GM19463 (cell line): ENCODE data around the gene ST6GAL2.

Source experiments
- ATAC-seq: cut with Tn5 transposase; IDR thresholded peaks from one replicate; pipeline ENCODE4 v1.9.1; 2021; ENCODE audit warnings: mild to moderate bottlenecking, moderate library complexity; ENCODE audit not compliant: unreplicated experiment

The ST6GAL2 gene

DNA sequence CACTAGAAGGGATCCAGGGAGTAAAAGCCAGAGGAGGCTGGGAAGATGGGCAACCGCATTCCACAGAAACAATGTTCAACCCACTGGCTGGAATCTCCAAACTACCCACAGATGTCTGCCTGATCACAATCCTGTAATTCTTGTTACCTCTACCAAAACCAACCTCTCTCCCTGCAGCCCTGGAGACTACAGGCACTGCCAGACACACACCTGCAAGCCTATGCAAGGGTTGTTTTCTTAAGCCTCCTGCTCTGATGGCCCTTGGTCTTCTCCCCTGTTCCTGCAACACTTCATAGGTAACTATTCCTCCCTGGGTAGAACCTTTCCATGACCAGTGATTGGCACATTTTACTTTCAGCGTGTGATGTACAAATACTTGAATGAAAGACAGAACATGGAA is 21.9 kb downstream of the ST6GAL2 start:
- ATAC-seq: no peak

DNA sequence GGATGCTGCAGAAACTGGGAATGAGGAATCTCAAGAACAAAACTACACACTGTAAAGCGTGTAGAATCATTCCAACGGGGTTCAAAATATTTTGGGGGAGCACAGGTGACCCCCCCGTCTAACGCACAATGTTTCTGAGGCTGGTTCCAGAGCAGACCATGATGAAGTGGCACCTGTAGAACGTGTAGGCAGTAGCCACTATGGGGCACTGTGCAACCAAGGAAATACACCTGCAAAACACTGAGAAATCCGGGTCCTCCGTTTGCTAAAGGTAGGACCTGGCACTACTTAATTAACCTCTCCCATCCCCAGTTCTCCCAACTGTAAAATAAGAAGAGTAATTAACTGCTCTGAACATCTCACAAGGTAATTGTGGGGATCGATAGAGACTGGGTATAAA is 22.6 kb downstream of the ST6GAL2 start:
- ATAC-seq: no peak

DNA sequence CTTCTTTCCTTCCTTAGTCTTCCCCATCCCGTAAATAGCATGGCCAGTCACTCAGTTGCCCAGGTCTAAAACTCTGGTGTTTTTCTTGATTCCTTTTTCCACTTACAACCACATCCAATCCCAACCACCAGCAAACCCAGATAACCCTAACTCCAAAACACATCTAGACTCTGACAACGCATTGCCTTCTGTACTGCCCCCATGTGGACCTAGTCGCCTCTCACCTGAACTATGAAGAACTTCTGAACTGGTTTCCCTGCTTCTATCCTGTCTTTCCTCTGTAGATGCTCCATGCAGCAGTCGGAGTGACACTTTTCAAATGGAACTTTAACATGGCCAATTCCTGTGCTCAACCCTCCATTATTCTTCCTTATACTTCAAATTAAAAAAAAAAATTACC is 26.5 kb downstream of the ST6GAL2 start:
- no peak for ATAC-seq

DNA sequence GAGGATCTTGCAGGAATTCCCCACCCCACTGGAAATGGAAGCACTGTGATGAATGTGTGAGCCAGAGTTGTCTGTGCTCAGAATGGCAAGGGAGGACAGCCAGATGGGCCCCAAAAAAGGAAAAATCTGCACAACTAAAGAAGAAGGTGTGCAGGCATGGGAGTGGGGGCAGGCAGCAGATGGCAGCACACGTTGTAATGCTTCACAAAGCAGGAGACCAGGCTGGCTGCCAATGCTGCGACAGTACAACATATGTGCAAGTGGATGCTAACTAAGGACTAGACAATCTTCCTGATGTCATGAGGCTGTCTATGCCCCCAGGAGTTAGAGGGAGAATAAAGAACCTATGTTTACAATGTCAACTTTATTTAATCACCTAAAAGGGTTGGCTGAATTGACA is 27.2 kb downstream of the ST6GAL2 start:
- ATAC-seq: no peak

DNA sequence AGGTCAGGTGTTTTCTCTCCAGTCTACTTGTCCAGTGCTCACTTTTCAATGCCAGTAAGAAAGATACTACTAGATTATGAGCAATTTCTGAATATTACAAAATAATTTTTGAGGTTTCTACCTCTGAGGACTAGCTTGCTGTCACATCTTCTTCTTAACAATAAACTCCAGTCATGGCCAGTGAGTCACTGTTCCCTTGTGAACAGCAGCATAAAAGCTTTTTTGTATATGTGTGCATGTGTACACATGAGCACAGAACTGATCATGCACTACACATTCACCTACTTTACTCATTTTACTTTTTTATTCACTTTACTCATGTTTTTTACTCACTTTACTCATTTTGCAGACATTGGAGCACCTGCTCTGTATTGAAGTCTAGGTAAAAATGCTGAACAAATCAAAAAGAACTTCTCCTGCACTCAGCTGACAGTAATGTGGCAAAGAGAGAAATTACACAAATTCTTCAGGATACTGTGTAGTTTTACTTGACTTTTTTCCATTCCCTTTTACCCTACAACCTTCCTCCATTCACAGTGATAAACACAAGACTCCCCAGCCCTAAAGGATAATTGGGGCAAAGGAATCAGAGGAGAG is 28.0 kb downstream of the ST6GAL2 start:
- no peak for ATAC-seq

DNA sequence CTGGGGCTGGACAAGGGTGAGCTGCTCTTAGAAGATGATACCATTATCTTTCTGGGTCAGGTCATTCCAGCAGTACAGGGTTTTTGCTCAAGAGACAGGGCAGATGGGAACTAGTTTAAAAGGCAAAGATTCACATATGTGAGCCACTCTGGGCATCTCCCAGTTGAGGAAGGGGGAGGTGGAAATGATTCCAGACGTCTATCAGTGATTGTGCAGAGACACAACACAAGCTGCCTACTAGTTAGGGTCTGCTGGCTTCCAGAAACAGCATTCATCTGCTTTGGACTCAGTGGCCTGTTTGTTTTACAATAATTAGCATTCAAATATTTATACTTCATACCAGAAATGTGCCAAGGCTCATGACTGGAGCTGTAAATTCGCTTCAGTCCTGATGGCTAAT is 32.3 kb downstream of the ST6GAL2 start:
- ATAC-seq: no peak

DNA sequence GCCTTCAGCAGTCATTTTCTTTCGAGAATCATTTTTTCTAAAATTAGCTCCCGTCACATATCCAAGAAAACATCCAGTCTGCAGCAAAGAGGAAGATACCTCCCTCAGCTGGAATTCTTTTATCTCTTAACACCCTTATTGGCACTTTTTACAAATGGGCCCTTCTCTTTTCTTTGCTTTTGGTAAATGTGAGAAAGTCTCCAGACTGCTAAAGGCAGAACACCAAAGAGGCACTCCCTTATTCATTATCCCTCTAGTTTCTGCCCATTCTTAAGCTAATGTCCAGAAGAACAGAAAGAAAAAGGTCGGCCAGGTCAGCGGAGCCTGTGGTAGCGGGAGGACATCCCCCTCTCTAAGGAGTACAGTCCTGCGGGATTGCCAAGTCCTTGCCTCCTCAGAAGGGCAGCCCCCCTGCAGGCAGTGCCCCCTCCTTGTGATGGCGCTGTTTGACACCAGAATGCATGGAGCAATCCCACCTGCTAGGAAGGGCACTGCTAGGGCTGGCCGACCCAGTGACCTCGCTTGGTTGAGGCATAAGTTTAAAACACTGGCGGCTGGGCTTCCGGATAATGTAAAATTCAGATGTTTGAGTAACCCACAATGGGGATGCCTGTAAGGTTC is 34.0 kb downstream of the ST6GAL2 start:
- no peak for ATAC-seq

DNA sequence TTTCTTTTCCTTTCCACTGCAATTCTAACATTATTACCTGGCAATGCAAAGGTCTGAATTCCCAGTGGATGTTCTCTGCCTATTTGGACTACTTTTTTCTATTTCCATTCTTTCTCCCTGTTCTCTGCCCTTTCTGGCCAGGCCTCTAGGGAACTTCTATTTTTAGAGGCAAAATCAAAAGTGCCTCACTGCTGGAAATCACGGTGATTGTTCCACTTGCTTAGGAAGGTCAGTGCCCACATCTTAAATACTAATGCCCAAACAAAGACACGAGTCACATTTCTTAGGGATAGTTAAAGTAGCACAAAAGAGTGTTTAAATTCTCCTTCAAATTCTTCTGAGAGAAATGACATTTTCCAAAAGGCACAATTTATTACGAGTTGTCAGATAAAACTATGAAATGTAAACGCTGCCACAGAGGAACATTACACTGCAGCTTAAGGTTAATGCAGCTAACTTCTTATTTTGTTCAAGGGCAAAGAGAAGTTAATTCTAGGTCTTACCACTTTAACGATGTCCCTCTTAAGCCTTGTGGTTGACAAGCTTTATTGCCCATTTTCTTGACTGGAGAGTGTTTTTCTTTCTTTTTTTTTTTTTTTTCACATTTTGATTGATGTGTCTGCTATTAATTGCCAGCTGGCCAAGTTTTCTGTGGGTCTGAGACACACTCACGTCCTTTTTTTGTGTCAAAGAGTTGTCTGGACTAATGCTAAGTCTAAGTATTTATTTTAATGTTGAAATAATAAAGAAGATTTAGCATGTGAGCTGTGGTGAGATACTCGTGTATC is 34.7 kb downstream of the ST6GAL2 start:
- no peak for ATAC-seq

DNA sequence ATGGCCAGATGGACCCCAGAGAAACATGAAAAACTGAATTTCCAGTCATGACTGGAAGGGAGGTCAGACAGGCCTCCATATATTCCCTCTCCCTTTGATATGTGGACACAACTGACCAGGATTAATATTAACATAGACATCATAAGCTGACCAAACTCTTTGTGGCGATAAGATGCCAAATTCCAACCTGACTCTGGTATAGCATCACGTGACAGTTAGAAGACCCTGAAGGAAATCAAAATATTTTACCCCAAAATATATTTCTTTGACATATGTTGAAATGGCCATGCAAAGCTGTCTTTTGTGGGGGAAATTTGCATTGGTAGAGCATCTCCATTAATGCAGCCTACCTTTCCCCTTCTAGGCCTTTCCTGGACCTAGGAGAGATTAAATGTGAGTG is 36.7 kb downstream of the ST6GAL2 start:
- no peak for ATAC-seq

DNA sequence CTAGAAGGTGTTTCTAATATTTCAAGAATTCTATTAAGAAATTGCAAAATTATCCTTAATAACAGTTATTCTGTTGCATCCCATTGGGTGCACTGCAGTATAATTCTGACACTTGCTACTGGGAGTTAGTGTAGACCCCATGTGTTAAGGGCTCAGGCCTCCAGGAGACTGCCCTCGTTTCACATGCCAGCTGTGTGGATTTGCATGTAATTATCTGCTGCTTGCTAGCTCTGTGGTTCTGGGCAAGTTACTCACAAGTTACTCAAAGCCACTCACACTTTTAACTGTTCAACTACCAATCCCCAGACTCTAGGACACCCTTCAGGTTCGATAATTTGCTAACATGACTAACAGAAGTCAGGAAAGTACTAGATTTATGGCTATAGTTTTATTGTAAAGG is 38.6 kb downstream of the ST6GAL2 start:
- no peak for ATAC-seq

DNA sequence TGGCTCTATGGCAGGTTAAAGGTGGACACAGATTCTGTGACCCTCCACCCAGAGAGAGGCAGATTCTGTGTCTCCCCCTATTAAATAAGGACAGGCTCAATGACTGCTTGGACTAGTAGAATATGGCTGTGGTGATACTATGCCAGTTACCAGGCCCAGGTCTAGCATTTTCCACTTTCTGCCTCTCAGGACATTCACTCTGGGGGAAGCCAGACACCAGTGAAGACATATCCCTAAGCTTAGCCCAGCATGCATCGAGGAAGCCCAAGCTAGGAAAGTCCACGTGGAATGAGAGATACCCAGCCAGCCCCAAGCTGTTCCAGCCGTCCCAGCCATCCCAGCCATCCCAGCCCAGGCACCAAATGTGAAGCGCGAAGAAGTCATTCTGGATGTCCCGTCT is 40.3 kb downstream of the ST6GAL2 start:
- no peak for ATAC-seq

DNA sequence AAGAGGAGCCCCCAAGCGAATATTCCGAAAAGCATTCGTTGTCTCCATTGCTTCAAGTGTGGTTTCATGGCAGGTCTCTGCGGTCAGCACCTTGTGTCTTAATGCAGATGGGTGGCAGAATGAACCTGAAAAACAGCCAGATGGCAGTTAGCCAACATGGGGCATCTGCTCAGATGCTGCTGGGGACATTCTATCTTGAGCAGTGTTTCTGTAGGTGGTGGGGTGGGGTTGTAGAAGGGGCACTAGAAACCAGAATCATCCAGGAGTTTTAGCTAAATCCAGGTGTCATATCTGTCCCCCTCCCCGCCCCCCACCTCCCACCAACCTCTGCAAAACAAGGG is 42.1 kb downstream of the ST6GAL2 start:
- ATAC-seq: no peak

DNA sequence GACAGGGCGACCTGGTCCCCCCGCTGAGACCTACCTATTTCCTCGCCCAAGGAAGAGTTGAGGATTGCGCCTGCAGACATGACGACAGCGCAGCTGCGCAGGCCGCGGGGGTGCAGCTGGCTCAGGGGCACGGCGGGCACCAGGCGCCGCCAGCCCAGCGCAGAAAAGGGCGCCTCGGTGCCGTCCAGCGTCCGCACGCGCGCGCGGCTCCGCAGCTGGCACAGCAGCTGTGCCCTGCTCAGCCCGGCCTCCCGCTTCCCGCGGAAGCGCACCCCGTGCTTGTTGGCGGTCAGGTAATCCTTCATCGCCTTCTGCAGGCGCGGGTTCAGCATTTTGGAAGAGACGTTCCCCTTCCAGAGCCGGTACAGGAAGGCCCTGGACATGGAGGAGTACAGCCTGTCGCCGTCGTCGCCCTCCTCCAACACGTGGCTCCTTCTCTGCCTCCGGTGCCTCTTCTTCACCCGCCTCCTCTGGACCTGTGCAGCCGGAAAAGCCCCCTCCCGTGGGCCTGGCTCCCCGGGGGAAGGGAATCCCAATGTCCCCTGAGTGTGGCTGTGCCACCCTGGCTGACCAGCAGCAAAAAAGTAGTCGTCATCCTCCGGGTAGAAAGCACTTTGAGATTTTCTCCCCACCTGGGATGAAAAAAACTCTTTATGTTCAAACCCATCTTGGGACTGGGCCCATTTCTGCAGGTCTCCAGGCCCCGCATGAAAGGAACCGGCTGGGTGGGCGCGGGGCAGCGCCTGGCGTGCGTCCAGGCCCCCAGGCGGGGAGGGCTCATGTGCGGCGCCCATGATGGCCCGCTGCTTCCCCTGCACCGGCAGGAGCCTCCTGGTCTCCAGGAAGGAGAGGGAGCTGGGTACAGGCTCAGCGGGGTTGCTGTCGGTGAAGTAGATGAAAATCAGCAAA is 42.7 kb downstream of the ST6GAL2 start:
- ATAC-seq: no peak

DNA sequence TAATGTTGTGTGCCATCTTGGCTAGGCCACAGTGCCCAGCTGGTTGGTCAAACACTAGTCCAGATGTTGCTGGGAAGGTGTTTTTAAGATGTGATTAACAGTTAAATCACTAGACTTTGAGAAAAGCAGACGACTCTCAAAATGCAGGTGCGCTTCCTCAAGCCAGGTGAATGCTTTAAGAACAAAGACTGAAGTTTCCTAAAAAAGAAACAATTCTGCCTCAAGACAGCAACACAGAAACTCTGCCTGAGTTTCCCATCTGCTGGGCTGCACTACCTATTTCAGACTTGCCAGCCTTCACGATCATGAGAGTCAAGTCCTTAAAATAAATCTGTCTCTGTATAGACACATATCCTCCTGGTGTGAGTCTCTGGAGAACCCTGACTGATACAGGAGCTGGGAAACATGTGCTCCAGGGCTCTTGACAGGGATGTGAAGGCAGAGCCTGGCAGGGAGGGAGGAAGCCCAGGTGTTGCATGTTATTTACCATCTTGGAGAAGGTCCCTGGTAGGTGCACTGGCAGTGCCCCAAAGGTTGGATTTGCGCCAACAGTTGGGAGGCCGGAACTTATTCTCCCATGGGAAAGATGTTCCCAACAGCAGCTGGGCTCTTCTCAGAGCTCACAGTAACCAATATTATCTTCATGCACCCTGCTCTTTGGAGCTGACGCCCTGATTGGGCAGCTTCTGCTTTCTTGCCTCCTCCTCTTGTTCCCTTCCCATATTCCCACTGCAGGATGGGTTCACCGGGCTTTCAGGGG is 43.9 kb downstream of the ST6GAL2 start:
- ATAC-seq: no peak

DNA sequence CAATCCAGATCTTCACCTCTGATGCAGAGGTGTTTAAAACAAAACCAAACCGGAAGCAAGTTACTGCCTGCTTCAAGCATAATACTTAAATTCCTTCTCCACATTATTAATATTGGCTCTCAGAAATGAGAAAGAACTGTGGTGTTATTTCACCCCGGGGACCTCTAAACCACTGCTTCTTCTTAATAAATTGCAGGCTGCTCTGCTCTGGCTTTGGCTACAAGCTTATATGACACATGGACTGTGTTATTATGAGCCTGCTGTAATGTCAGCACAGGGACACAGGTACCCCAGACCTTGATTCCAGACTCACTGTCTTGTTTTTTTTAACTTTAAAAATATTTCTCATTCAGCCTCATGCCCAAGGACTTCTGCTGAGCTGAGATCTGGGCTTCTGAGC is 45.1 kb downstream of the ST6GAL2 start:
- no peak for ATAC-seq

DNA sequence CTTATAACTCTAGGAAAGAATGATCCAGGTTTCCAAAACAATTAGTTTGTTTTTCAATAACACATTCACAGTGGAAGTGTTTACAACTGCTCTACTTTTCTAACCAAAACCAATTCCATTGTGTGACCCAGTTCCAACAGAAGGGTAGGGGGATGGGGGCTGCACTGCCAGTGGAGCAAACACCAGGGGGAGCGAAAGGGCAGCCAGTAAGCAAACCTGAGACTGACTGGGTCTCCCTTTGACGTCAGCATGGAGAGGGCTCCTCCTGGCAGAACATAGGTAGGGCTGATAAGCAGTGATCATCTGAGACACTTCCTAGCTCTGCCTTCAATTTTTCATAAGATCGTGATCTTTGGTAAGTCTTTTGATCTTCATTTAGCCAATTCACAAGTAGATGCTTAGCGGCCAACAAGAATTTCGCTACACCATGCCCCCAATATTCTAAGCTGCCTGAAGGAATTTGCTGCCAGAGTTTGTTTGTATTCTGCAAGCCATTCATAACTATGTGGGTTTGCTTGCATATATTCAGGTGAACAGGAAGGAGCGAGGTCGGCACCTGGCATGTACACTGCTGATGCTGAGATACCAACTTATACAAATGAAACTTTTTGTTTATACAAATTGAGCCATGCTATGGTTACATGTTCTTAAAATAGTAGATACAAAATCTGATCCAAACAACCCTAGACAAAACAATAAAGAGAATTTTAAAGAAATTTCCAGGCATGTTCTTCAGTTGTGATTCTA is 45.9 kb downstream of the ST6GAL2 start:
- no peak for ATAC-seq

DNA sequence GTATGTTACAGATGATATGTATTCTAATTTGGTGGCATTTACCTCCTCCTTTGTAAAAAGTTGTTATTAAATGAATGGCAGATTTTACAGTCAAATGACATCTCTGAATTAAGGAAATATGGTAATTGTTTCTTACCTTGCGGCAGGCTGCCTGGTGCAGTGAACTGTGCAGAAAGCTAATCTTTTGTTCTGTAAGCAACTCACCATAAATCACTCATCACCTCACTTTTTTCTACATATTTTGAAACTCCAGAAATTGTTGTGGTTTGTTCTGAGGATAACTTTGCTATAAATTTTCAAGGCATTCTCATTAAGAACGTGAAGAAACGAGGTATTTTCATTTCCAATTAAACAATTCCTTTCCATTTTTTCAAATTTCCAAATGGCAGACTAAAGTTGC is 52.7 kb downstream of the ST6GAL2 start:
- ATAC-seq: no peak

DNA sequence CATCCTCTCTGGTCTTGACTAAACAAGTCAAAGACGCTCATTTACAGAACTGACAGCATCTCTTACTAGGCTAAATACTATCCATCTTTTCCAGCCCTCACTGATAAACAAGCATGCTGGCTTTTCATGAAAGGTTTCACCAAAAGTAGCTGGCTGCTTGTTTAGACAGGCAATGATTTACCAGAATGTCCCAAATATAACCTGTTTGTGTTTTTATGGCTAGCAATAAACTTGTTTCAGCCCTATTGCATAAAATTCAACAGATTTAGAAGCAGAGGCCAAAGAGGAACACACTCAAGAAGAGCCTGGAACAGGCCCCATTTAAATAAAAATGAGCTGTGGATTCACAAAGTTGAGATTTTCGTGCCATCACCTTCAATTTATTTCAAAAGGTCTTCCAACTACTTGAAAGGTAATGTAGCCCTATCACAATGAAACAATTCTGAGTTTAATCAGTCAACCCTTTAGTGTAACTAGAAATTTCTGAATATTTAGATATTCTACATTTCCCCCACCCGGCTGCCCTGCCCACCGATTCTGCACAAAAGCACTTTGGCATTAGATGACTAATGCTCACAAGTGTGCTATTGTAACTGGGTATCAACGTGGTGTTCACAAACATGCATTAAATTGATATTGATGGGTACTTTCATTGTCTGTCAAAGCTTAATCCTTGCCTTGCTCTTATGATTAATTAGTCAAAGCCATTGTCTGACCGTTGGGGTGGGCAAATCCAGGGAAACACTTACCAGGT is 54.0 kb downstream of the ST6GAL2 start:
- no peak for ATAC-seq

DNA sequence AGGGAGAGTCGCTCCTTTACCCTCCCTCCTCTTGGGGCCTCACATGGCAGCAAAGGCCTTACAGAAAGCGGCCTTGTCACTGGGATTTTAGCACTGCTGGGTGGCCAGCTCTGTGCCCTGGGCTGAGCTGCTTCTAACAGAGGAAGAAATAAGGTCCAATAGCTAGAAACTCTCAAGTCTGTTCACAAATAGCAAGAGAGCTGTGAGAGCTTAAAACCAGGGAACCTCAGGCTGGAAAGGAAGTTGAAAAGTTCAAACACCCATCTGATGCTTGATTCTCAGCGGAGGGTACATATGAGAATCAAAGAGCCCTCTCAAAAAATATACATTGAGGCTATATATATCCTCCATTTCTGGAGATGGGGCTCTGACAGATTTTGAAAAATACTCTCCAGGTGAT is 54.7 kb downstream of the ST6GAL2 start:
- ATAC-seq: no peak
